ENCODE results near the gene PTPRM. TPM values are rescaled to one million over a fixed set of nuclear protein-coding genes. Genes with fewer than 3 reads are reported as not detected.

Gene PTPRM
- total RNA-seq, 1 experiment from 2014 or later = 42.3 TPM

GRCh38 chr18:8252371-8252770 is 685.3 kb downstream of the PTPRM start:
- CTCF ChIA-PET = no interaction called here
- Mint-ChIP-seq H3K36me3 (ENCODE audit: insufficient read depth, unreplicated experiment) (no peaks in the 10 kb centered on the region), H3K27me3 (ENCODE audit: unreplicated experiment) (no peaks in the 10 kb centered on the region), H3K4me3 (ENCODE audit: low read depth, unreplicated experiment) (no peak overlapping the region), H3K27ac (ENCODE audit: unreplicated experiment) (no peak overlapping the region), H3K9me3 (ENCODE audit: low read depth, unreplicated experiment) (no peaks in the 10 kb centered on the region), H3K4me1 (ENCODE audit: low read depth, unreplicated experiment) (no peaks in the 10 kb centered on the region)
- intact Hi-C loops (cut with micrococcal nuclease; ENCODE audit: unreplicated experiment) = no loop called here
- TF ChIP-seq CTCF (IDR thresholded peaks at IDR 0.05; ENCODE audit: unreplicated experiment) = no peak
- BruUV-seq (replicated peaks) = no TSS peak
- DNase-seq = no peak

DNA sequence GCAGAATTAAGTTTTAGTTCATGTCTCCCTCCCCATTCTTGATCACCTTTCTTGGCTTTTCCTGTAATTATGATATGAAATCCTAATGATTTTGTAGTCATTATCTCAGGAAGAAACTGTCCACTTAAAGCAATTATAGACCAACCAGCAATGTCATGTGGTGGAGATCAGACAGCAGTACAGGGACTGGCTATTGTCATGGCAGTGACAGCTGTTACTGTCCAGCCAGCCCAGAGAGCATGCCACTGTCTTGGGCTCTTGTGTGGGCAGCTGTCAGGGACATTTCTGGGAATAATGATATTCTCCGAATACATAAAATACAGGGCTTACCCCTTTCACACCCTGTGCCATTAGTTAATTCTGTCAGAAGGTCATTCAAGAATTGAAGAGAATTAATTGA is 686.8 kb downstream of the PTPRM start:
- Mint-ChIP-seq H3K36me3 (ENCODE audit: insufficient read depth, unreplicated experiment) (no peaks in the 10 kb centered on the region), H3K4me1 (ENCODE audit: low read depth, unreplicated experiment) (no peaks in the 10 kb centered on the region), H3K4me3 (ENCODE audit: low read depth, unreplicated experiment) (no peak overlapping the region), H3K9me3 (ENCODE audit: low read depth, unreplicated experiment) (no peaks in the 10 kb centered on the region), H3K27me3 (ENCODE audit: unreplicated experiment) (no peaks in the 10 kb centered on the region), H3K27ac (ENCODE audit: unreplicated experiment) (no peak overlapping the region)
- DNase-seq = no peak
- intact Hi-C loops (cut with micrococcal nuclease; ENCODE audit: unreplicated experiment) = no loop called here
- no peak for TF ChIP-seq CTCF (IDR thresholded peaks at IDR 0.05; ENCODE audit: unreplicated experiment)
- BruUV-seq (replicated peaks) = no TSS peak
- CTCF ChIA-PET = no interaction called here

- H3K36me3 Mint-ChIP-seq (ENCODE audit: insufficient read depth, unreplicated experiment) = no peaks in the 10 kb centered on the region
- DNase-seq = no peak
- no TSS peak for BruUV-seq (replicated peaks)
- no peaks in the 10 kb centered on the region for H3K27me3 Mint-ChIP-seq (ENCODE audit: unreplicated experiment)
- H3K4me1 Mint-ChIP-seq (ENCODE audit: low read depth, unreplicated experiment) = no peaks in the 10 kb centered on the region
- no peak for TF ChIP-seq CTCF (IDR thresholded peaks at IDR 0.05; ENCODE audit: unreplicated experiment)
- H3K9me3 Mint-ChIP-seq (ENCODE audit: low read depth, unreplicated experiment) = no peaks in the 10 kb centered on the region
- intact Hi-C loops (cut with micrococcal nuclease; ENCODE audit: unreplicated experiment) = no loop called here
- CTCF ChIA-PET = no interaction called here
- H3K27ac Mint-ChIP-seq (ENCODE audit: unreplicated experiment) = no peak overlapping the region
- H3K4me3 Mint-ChIP-seq (ENCODE audit: low read depth, unreplicated experiment) = no peak overlapping the region
These were observed 687.5 kb downstream of the PTPRM start for GRCh38 chr18:8254654-8255053.

DNA sequence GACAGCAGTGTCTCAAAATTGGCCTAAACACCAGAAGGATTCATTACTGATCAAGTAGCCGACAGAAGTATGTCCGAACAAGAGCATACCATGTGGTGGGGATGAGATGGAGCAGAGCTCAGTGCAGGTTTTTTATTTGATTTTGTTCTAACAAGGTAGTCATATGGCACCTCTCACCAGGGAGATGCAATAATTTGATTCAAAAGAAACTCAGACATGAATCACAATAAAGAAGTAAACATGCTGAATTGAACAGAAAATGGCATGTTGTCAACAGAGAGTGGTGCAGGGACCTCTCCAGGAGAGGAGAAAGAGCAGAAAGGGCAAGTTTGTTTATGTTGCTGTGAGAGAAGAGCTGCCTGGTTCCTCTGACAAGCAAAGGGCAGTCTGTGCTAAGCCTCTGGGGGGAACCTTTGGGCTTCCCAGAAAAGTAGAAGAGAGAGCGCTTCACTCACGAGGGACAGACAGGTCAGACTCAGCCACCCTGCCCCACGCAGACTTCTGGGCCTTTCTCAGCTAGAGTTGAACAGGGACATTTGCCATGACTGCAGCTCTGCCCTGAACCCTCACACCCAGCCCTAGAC is 690.8 kb downstream of the PTPRM start:
- intact Hi-C loops (cut with micrococcal nuclease; ENCODE audit: unreplicated experiment) = no loop called here
- H3K4me1 Mint-ChIP-seq (ENCODE audit: low read depth, unreplicated experiment) = peaks cover 8% of the 10 kb centered on the region

More for the DNA sequence above, 690.8 kb downstream of the PTPRM start:
- CTCF ChIA-PET = no interaction called here
- no peak overlapping the region for H3K27ac Mint-ChIP-seq (ENCODE audit: unreplicated experiment)
- no peaks in the 10 kb centered on the region for H3K27me3 Mint-ChIP-seq (ENCODE audit: unreplicated experiment)
- TF ChIP-seq CTCF (IDR thresholded peaks at IDR 0.05; ENCODE audit: unreplicated experiment) = no peak
- H3K4me3 Mint-ChIP-seq (ENCODE audit: low read depth, unreplicated experiment) = no peak overlapping the region
- no peaks in the 10 kb centered on the region for H3K36me3 Mint-ChIP-seq (ENCODE audit: insufficient read depth, unreplicated experiment)
- no TSS peak for BruUV-seq (replicated peaks)
- H3K9me3 Mint-ChIP-seq (ENCODE audit: low read depth, unreplicated experiment) = no peaks in the 10 kb centered on the region
- DNase-seq = no peak

Data from Calu3 (cell line).